CD4-positive, alpha-beta T cell treated with Interleukin-2 at 100 ng/mL for 4 hours (primary cell): ENCODE results near the gene CFTR.
"Not testable (repeated sequence)": the region's sequence is repeated elsewhere in the genome, so short reads cannot be mapped to it uniquely, and the experiment has no call there.

Source experiments
- DNase-seq: peaks from one replicate; pipeline ENCODE4 v3.0.0-alpha.2; 2020; ENCODE audit warnings: low spot score

Gene CFTR

GRCh38 chr7:117502331-117502730 is 22.5 kb downstream of the CFTR start:
- DNase-seq: no peak

GRCh38 chr7:117505238-117505637 is 25.4 kb downstream of the CFTR start:
- DNase-seq: no peak

GRCh38 chr7:117508676-117509075 is 28.9 kb downstream of the CFTR start:
- DNase-seq: no peak

GRCh38 chr7:117517194-117517593 is 37.4 kb downstream of the CFTR start:
- not testable (repeated sequence) for DNase-seq

- no peak for DNase-seq
These were observed 50.6 kb downstream of the CFTR start for GRCh38 chr7:117530390-117530789.

- no peak for DNase-seq
These were observed 51.9 kb downstream of the CFTR start for GRCh38 chr7:117531595-117532244.

GRCh38 chr7:117538053-117538452 is 58.2 kb downstream of the CFTR start:
- DNase-seq: no peak

- DNase-seq: no peak
These were observed 64.2 kb downstream of the CFTR start for GRCh38 chr7:117544061-117544460.

GRCh38 chr7:117548035-117548434 is 68.2 kb downstream of the CFTR start:
- DNase-seq: no peak

GRCh38 chr7:117550625-117551024 is 70.8 kb downstream of the CFTR start:
- no peak for DNase-seq

GRCh38 chr7:117552660-117553059 is 72.8 kb downstream of the CFTR start:
- no peak for DNase-seq

GRCh38 chr7:117555260-117555659 is 75.4 kb downstream of the CFTR start:
- no peak for DNase-seq

- DNase-seq: no peak
These were observed 79.6 kb downstream of the CFTR start for GRCh38 chr7:117559391-117559790.

- DNase-seq: no peak
These were observed 80.2 kb downstream of the CFTR start for GRCh38 chr7:117560030-117560429.

GRCh38 chr7:117562759-117563158 is 82.9 kb downstream of the CFTR start:
- DNase-seq: no peak

GRCh38 chr7:117564080-117564479 is 84.3 kb downstream of the CFTR start:
- no peak for DNase-seq

- no peak for DNase-seq
These were observed 84.8 kb downstream of the CFTR start for GRCh38 chr7:117564627-117565026.

GRCh38 chr7:117565226-117565625 is 85.4 kb downstream of the CFTR start:
- no peak for DNase-seq

- DNase-seq: no peak
These were observed 88.0 kb downstream of the CFTR start for GRCh38 chr7:117567781-117568180.

GRCh38 chr7:117572856-117573620 is 93.2 kb downstream of the CFTR start:
- no peak for DNase-seq

- DNase-seq: no peak
These were observed 101.6 kb downstream of the CFTR start for GRCh38 chr7:117581424-117581823.

- no peak for DNase-seq
These were observed 102.4 kb downstream of the CFTR start for GRCh38 chr7:117582219-117582704.

GRCh38 chr7:117587931-117588330 is 108.1 kb downstream of the CFTR start:
- no peak for DNase-seq
